ENCODE data around the gene SERPINA1.

- TF ChIP-seq CTCF (conservative IDR thresholded peaks at IDR 0.05 in 1 of 2, IDR thresholded peaks at IDR 0.05 in 1 of 2; ENCODE audit: extremely low read depth in 1 of 2, insufficient read depth in 1 of 2, low read depth in 1 of 2, low read length in 2 of 2), result no peak
- TF ChIP-seq EZH2 (IDR thresholded peaks at IDR 0.05; ENCODE audit: borderline replicate concordance, low read length), result no peak
Measured at GRCh38 chr14:94354638-94355185, 33.7 kb downstream of the SERPINA1 start.
